ENCODE data around the gene TOM1L2. TPM values are rescaled to one million over a fixed set of nuclear protein-coding genes. Genes with fewer than 3 reads are reported as not detected.

The TOM1L2 gene
- total and polyA plus RNA-seq, 2 experiments from 2014 or later = 25.5 to 31.0 TPM

DNA sequence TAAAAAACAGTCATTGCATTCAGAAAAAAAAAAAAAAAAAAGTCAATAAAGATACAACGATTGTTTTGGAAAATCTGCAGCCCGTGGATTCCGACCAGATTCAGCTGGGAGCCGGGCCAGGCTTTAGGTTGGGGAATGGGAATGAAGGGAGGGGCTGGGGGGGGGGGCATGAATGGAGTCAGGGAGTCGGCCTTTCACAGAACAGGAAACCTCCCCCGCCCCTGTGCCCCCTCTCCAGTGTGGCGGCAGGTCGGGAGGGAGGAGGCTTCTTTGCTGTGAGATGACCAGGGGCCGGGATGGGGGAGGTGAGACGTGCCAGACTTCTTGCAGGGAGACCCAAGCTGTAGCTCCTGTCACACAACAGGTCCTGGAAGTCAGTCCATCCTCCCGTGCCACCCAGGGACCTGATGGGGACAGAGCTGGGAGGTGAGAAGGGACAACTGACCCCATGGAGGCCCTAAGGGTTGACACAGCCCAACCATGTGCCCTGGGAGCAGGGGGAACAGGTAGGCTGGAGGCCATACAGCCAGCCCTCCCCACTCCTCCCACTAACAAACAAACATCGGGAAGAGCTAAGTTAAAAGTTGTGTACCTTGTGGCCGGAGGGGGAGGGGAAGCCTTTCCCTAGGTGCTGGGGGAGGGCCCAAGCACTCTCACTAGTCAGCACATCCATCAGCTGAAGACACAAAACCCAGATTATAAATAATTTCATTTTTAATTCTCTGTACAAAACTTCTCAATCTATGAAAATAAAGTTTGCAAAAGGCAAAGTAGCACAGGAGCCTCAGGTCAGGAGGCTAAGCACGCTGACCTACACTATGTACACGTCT lies 160.6 kb downstream of the TOM1L2 start:
- H3K27ac ChIP-seq = no peak overlapping the region
- H3K9ac ChIP-seq = no peak overlapping the region
- H3K27me3 ChIP-seq (replicated peaks; ENCODE audit: insufficient read depth) = no peaks in the 10 kb centered on the region
- H4K20me1 ChIP-seq (ENCODE audit: insufficient read depth) = no peaks in the 10 kb centered on the region
- in situ Hi-C loops (cut with MboI) = no loop called here
- no peaks in the 10 kb centered on the region for H3K4me1 ChIP-seq (ENCODE audit: insufficient read depth)
- H3K4me2 ChIP-seq (ENCODE audit: unreplicated experiment) = no peak overlapping the region
- H2AFZ ChIP-seq = no peak overlapping the region
- H3K79me2 ChIP-seq (ENCODE audit: insufficient read depth) = no peaks in the 10 kb centered on the region
- no peak overlapping the region for H3K4me3 ChIP-seq
- H3K9me2 ChIP-seq (ENCODE audit: insufficient read depth) = no peaks in the 10 kb centered on the region
- H3K9me3 ChIP-seq (ENCODE audit: low read depth) = no peaks in the 10 kb centered on the region
- no peak for DNase-seq
- WGBS, 2 experiments (ENCODE audit: low coverage in 1 of 2, low lambda C conversion rate in 2 of 2, missing lambda C conversion rate in 2 of 2) = 66 to 69% methylated on average over 12 to 15 of the region's 15 CpGs
- H3K36me3 ChIP-seq (ENCODE audit: low read depth) = no peaks in the 10 kb centered on the region
- peaks cover 6% of the 10 kb centered on the region for H3F3A ChIP-seq (ENCODE audit: insufficient read depth)
- TF ChIP-seq EZH2phosphoT487 (IDR thresholded peaks at IDR 0.05; ENCODE audit: insufficient read depth, low read depth) (no peak), EZH2 (IDR thresholded peaks at IDR 0.05; ENCODE audit: insufficient read depth, poor library complexity, severe bottlenecking) (no peak)

- no peak for TF ChIP-seq EZH2 (IDR thresholded peaks at IDR 0.05; ENCODE audit: insufficient read depth, poor library complexity, severe bottlenecking)
- no peak for TF ChIP-seq EZH2phosphoT487 (IDR thresholded peaks at IDR 0.05; ENCODE audit: insufficient read depth, low read depth)
- Histone ChIP-seq H3K27me3 (replicated peaks; ENCODE audit: insufficient read depth) (no peaks in the 10 kb centered on the region), H4K20me1 (ENCODE audit: insufficient read depth) (no peaks in the 10 kb centered on the region), H3K27ac (no peak overlapping the region), H3K4me1 (ENCODE audit: insufficient read depth) (no peaks in the 10 kb centered on the region), H3F3A (ENCODE audit: insufficient read depth) (peaks cover 6% of the 10 kb centered on the region), H3K79me2 (ENCODE audit: insufficient read depth) (no peaks in the 10 kb centered on the region), H3K9me3 (ENCODE audit: low read depth) (no peaks in the 10 kb centered on the region), H3K4me3 (no peak overlapping the region), H3K4me2 (ENCODE audit: unreplicated experiment) (no peak overlapping the region), H3K9me2 (ENCODE audit: insufficient read depth) (no peaks in the 10 kb centered on the region), H2AFZ (no peak overlapping the region), H3K36me3 (ENCODE audit: low read depth) (no peaks in the 10 kb centered on the region), H3K9ac (0 out of 2 replicates have a peak overlapping the region, but pooled peaks have one; percentile 74)
- no peak for DNase-seq
- WGBS, 2 experiments (ENCODE audit: low coverage in 1 of 2, low lambda C conversion rate in 2 of 2, missing lambda C conversion rate in 2 of 2) = 75 to 83% methylated on average over 25 to 27 of the region's 27 CpGs
- in situ Hi-C loops (cut with MboI) = no loop called here
Measured at GRCh38 chr17:17810895-17811248, 161.3 kb downstream of the TOM1L2 start.

- in situ Hi-C loops (cut with MboI) = no loop called here
- Histone ChIP-seq H3K9ac (peak overlapping the region; percentile 74), H3K9me2 (ENCODE audit: insufficient read depth) (no peaks in the 10 kb centered on the region), H3K4me2 (ENCODE audit: unreplicated experiment) (peak overlapping the region; percentile 54), H3K27ac (peak overlapping the region; percentile 45), H3K36me3 (ENCODE audit: low read depth) (no peaks in the 10 kb centered on the region), H3K4me1 (ENCODE audit: insufficient read depth) (no peaks in the 10 kb centered on the region), H2AFZ (peak overlapping the region; percentile 58; the same call in 1 of the 2 replicates), H3K4me3 (peak overlapping the region; percentile 35; the same call in 1 of the 2 replicates), H3K27me3 (replicated peaks; ENCODE audit: insufficient read depth) (no peaks in the 10 kb centered on the region), H4K20me1 (ENCODE audit: insufficient read depth) (no peaks in the 10 kb centered on the region), H3K79me2 (ENCODE audit: insufficient read depth) (no peaks in the 10 kb centered on the region), H3F3A (ENCODE audit: insufficient read depth) (peaks cover 6% of the 10 kb centered on the region), H3K9me3 (ENCODE audit: low read depth) (no peaks in the 10 kb centered on the region)
- TF ChIP-seq EZH2phosphoT487 (IDR thresholded peaks at IDR 0.05; ENCODE audit: insufficient read depth, low read depth) (no peak), EZH2 (IDR thresholded peaks at IDR 0.05; ENCODE audit: insufficient read depth, poor library complexity, severe bottlenecking) (no peak)
- 20 to 24% methylated on average over 45 to 65 of the region's 68 CpGs for WGBS, 2 experiments (ENCODE audit: low coverage in 1 of 2, low lambda C conversion rate in 2 of 2, missing lambda C conversion rate in 2 of 2)
- peak; percentile 82 for DNase-seq
Measured at GRCh38 chr17:17810084-17810894, 161.9 kb downstream of the TOM1L2 start.

DNA sequence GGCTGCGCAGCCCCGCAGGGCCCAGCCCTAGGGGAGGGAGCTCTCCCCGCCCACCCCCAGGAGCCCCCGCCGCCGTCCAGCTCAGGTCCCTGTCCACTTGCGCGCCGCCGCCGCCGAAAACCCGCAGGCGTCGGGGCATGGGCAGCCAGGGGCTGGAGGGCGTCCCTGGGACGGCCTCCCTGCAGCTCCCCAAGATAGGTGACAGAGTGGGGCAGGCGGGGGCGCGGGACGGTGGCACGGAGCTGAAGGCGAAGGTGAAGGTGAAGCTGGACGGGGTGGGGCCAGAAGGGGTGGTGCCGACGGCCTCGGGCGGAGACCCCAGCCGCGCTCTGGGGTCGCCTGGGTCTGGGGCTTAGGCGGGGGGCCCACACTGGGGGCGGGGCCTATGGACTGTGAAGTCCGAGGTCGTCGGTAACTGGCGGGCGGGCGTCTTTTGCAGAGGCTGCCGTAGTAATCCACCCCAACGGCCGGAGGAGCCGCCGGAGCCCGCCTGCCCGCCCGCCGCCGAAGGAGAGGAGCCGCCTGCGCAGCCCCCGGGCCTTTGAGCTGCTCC lies 162.6 kb downstream of the TOM1L2 start:
- Histone ChIP-seq H3K9me3 (ENCODE audit: low read depth) (no peaks in the 10 kb centered on the region), H3K36me3 (ENCODE audit: low read depth) (no peaks in the 10 kb centered on the region), H3K4me2 (ENCODE audit: unreplicated experiment) (peak overlapping the region; percentile 54), H3F3A (ENCODE audit: insufficient read depth) (peaks cover 6% of the 10 kb centered on the region), H3K9ac (peak overlapping the region; percentile 74), H3K27me3 (replicated peaks; ENCODE audit: insufficient read depth) (no peaks in the 10 kb centered on the region), H3K79me2 (ENCODE audit: insufficient read depth) (no peaks in the 10 kb centered on the region), H3K27ac (no peak overlapping the region), H3K9me2 (ENCODE audit: insufficient read depth) (no peaks in the 10 kb centered on the region), H2AFZ (no peak overlapping the region), H4K20me1 (ENCODE audit: insufficient read depth) (no peaks in the 10 kb centered on the region), H3K4me1 (ENCODE audit: insufficient read depth) (no peaks in the 10 kb centered on the region), H3K4me3 (peak overlapping the region; percentile 35; the same call in 1 of the 2 replicates)
- TF ChIP-seq EZH2phosphoT487 (IDR thresholded peaks at IDR 0.05; ENCODE audit: insufficient read depth, low read depth) = no peak
- no peak for TF ChIP-seq EZH2 (IDR thresholded peaks at IDR 0.05; ENCODE audit: insufficient read depth, poor library complexity, severe bottlenecking)
- in situ Hi-C loops (cut with MboI) = no loop called here
- WGBS, 2 experiments (ENCODE audit: low coverage in 1 of 2, low lambda C conversion rate in 2 of 2, missing lambda C conversion rate in 2 of 2) = 50 to 58% methylated on average over 13 to 45 of the region's 52 CpGs
- no peak for DNase-seq
